Panc1 (cell line): Measurements from ENCODE around the gene TOM1L1. TPM values are rescaled to one million over a fixed set of nuclear protein-coding genes. Genes with fewer than 3 reads are reported as not detected.

ENCODE experiments used
- ATAC-seq: fragments of 200-7000 bp; cut with Tn5 transposase; 2 replicates; pipeline ENCODE4 v1.9.1; 2020; ENCODE audit warnings: mild to moderate bottlenecking, moderate library complexity
- BruUV-seq: library from RNA; stranded (reverse); fragments of 400-500 nt; replicated peaks from 2 replicates; lab custom pipeline; 2021; lab: Mats Ljungman, UMichigan
- CTCF ChIA-PET: fragments of 300-600 bp; sonication (Branson Sonifier 250); formaldehyde crosslinking; loops from one replicate; lab custom pipeline; 2022; ENCODE audit warnings: antibody characterized with exemption; lab: Charles Lee
- POLR2A ChIA-PET: fragments of 300-600 bp; sonication (Branson Sonifier 250); formaldehyde crosslinking; loops from one replicate; lab custom pipeline; 2022; ENCODE audit warnings: antibody characterized with exemption; lab: Charles Lee
- DNase-seq: peaks from one replicate; pipeline ENCODE4 v3.0.0-alpha.2; 2010; ENCODE audit warnings: low read depth, low spot score
- H3K27ac ChIP-seq: 2 replicates; pipeline ENCODE4 v1.5.1; 2011; ENCODE audit warnings: mild to moderate bottlenecking, low read length, inconsistent platforms
- H3K27me3 ChIP-seq: fragments of 200-500 bp; sonication (Bioruptor generic); 2 replicates; pipeline ENCODE4 v1.6.0; 2014; ENCODE audit warnings: low read length, inconsistent platforms; ENCODE audit not compliant: control insufficient read depth, insufficient read depth
- H3K36me3 ChIP-seq: fragments of 200-500 bp; sonication (Bioruptor generic); 2 replicates; pipeline ENCODE4 v1.5.1; 2014; ENCODE audit warnings: inconsistent platforms, mild to moderate bottlenecking, low read length, moderate library complexity; ENCODE audit not compliant: control insufficient read depth, insufficient read depth
- H3K4me1 ChIP-seq: 2 replicates; pipeline ENCODE4 v1.5.1; 2011; ENCODE audit warnings: inconsistent platforms, mild to moderate bottlenecking, low read length, moderate library complexity; ENCODE audit not compliant: control insufficient read depth, insufficient read depth
- H3K4me3 ChIP-seq, 2 experiments: 2 replicates each; pipeline ENCODE4 v1.5.1; 2011 to 2012; ENCODE audit warnings: low read depth in 2 of 2, low read length in 2 of 2, mild to moderate bottlenecking in 2 of 2, inconsistent platforms in 1 of 2, moderate library complexity in 1 of 2
- H3K9me3 ChIP-seq: fragments of 200-500 bp; sonication (Bioruptor generic); 2 replicates; pipeline ENCODE4 v1.5.1; 2014; ENCODE audit warnings: low read depth, mild to moderate bottlenecking, inconsistent platforms, low read length, moderate library complexity; ENCODE audit not compliant: control insufficient read depth, insufficient read depth
- CTCF ChIP-seq: fragments of 450-650 bp; IDR thresholded peaks from 2 replicates; pipeline ENCODE4 v1.5.1; 2017; ENCODE audit warnings: mild to moderate bottlenecking
- POLR2AphosphoS5 ChIP-seq: IDR thresholded peaks from 2 replicates; pipeline ENCODE4 v1.6.1; 2012; ENCODE audit warnings: mild to moderate bottlenecking, low read depth, low read length, moderate library complexity
- REST ChIP-seq, 2 experiments: IDR thresholded peaks; 2 replicates each; pipeline ENCODE4 v1.6.1; 2011 to 2012; ENCODE audit warnings: low read depth in 2 of 2, control low read depth in 1 of 2, low read length in 1 of 2, mild to moderate bottlenecking in 1 of 2, moderate library complexity in 1 of 2; ENCODE audit not compliant: insufficient read depth in 1 of 2
- SIN3A ChIP-seq: IDR thresholded peaks from 2 replicates; pipeline ENCODE4 v1.6.1; 2012; ENCODE audit warnings: low read depth, mild to moderate bottlenecking, low read length, moderate library complexity, borderline replicate concordance; ENCODE audit not compliant: insufficient read depth
- TCF7L2 ChIP-seq: IDR thresholded peaks from 2 replicates; pipeline ENCODE4 v1.6.1; 2011; ENCODE audit warnings: mild to moderate bottlenecking, low read depth, low read length, inconsistent platforms
- in situ Hi-C: cut with HindIII; loops from 2 replicates; pipeline ENCODE4 v1.10.0; 2016; ENCODE audit warnings: low sequenced_read_pairs, low pct_unique_long_range_greater_than_20kb
- intact Hi-C: fragments of 100-400 bp; cut with micrococcal nuclease; formaldehyde crosslinking; loops from one replicate; pipeline ENCODE4 v1.10.0; 2022; ENCODE audit not compliant: unreplicated experiment
- total RNA-seq: library from RNA; stranded (reverse); gene quantifications from one replicate; pipeline ENCODE4 v1.2.1, GENCODE V29; 2021; ENCODE audit not compliant: unreplicated experiment

The TOM1L1 gene
- total RNA-seq, 1 experiment from 2014 or later = 53.9 TPM

- H3K4me3 ChIP-seq = no peak overlapping the region
- ATAC-seq = no peak
- H3K9me3 ChIP-seq = peaks cover 23% of the 10 kb centered on the region
- H3K27me3 ChIP-seq = no peaks in the 10 kb centered on the region
- in situ Hi-C loops (no loop called here), intact Hi-C loops (no loop called here)
- ChIA-PET POLR2A (no interaction called here), CTCF (no interaction called here)
- H3K4me1 ChIP-seq = 0 out of 2 replicates have a peak, but pooled peaks cover 3% of the 10 kb centered on the region
- H3K36me3 ChIP-seq = no peaks in the 10 kb centered on the region
- H3K27ac ChIP-seq = no peak overlapping the region
- no peak for DNase-seq
- TF ChIP-seq SIN3A = no peak
- TF ChIP-seq TCF7L2 = no peak
- TF ChIP-seq REST (IDR thresholded peaks at IDR 0.05; ENCODE audit: insufficient read depth in 1 of 2, low read depth in 2 of 2, low read length in 1 of 2) = no peak
- no peak for TF ChIP-seq CTCF
- TF ChIP-seq POLR2AphosphoS5 = no peak
- BruUV-seq = no TSS peak
These were observed 79.0 kb downstream of the TOM1L1 start for GRCh38 chr17:54979657-54980056.

- Histone ChIP-seq H3K27me3 (no peaks in the 10 kb centered on the region), H3K36me3 (no peaks in the 10 kb centered on the region), H3K4me1 (no peaks in the 10 kb centered on the region), H3K9me3 (peaks cover 23% of the 10 kb centered on the region), H3K27ac (no peak overlapping the region), H3K4me3 (no peak overlapping the region)
- BruUV-seq = no TSS peak
- no peak for DNase-seq
- ATAC-seq = no peak
- intact Hi-C loops = no loop called here
- POLR2A ChIA-PET = no interaction called here
- no peak for TF ChIP-seq CTCF
- TF ChIP-seq TCF7L2 = no peak
- TF ChIP-seq SIN3A = no peak
- CTCF ChIA-PET = no interaction called here
- in situ Hi-C loops = no loop called here
These were observed 79.7 kb downstream of the TOM1L1 start for GRCh38 chr17:54980375-54980774.
